UCSD-AML1 (cell line): Measurements from ENCODE around the gene HES1.
A peak's percentile ranks its signal among the peaks of the same experiment; 100 is the strongest.
"Not testable (repeated sequence)": the region's sequence is repeated elsewhere in the genome, so short reads cannot be mapped to it uniquely, and the experiment has no call there.

Source experiments
- DNase-seq: peaks from one replicate; lab custom pipeline; 2025; ENCODE audit not compliant: unreplicated experiment; lab: John Stamatoyannopoulos, UW

HES1 gene, protein sequence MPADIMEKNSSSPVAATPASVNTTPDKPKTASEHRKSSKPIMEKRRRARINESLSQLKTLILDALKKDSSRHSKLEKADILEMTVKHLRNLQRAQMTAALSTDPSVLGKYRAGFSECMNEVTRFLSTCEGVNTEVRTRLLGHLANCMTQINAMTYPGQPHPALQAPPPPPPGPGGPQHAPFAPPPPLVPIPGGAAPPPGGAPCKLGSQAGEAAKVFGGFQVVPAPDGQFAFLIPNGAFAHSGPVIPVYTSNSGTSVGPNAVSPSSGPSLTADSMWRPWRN

GRCh38 chr3:194135806-194136518 is at the start of gene HES1:
TSS of gene HES1 (plus strand) at chr3:194136148. CDS start at chr3:194136381, 233 bp downstream.
- DNase-seq = peak; percentile 79

- no peak for DNase-seq
These were observed 49.4 kb upstream of the HES1 start for GRCh38 chr3:194086388-194087075.

DNA sequence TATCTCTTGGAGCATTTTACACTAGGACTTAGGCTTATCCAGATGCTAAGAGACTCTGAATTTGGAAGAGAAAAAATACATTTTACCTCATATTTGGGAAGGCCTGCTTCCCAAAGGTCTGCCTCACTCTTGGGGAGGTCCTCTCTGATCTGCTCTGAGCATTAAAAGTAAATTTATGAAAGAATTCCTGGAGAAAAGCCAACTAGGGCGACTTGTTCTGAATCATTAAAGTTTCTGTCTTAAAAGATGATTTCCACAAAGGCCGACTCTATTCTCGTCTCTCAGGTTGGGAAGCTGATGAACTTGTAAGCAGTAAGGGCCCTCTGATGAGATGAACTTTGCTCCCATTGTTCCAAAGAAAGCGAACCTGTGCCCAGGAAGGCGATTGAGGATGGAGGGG is 48.7 kb upstream of the HES1 start:
- DNase-seq = no peak

DNA sequence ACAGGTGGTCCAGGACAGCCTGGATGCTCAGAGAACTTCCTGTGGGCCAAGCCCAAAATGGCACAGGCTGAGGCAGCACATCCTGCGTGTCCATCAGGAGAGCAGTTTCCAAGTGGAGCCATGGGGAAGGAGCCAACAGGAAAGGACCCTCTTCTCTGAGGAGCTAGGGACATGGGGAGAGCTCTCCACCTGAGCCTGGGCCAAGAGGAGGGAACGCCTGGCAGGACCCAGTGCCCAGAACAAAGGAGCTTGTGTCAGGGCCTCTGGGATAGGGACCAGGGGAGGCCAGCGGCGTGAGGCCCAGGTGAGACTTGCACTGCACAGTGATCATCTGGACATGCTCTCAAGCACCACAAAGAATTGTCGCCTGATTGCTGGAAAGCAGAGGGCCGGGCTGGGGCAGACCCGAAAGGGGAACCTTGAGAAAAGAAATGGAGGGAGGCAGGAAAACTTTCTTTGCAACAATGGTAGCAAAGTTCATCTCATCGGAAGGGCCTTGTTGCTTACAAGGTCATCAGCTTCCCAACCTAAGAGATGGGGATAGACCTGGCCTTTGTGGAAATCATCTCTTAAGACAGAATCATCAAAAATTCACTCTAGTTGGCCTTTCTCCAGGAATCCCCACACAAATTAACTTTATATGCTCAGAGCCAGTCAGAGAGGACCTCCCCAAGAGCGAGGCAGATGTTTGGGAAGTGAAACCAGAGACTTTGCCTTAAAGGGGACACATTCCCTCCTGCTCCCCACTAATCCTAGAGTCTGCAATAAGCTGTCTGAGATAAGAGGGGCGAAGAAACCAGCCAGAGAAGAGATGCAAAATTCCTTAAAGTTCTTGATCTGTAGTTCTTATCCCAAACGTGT is 47.7 kb upstream of the HES1 start:
- no peak for DNase-seq

DNA sequence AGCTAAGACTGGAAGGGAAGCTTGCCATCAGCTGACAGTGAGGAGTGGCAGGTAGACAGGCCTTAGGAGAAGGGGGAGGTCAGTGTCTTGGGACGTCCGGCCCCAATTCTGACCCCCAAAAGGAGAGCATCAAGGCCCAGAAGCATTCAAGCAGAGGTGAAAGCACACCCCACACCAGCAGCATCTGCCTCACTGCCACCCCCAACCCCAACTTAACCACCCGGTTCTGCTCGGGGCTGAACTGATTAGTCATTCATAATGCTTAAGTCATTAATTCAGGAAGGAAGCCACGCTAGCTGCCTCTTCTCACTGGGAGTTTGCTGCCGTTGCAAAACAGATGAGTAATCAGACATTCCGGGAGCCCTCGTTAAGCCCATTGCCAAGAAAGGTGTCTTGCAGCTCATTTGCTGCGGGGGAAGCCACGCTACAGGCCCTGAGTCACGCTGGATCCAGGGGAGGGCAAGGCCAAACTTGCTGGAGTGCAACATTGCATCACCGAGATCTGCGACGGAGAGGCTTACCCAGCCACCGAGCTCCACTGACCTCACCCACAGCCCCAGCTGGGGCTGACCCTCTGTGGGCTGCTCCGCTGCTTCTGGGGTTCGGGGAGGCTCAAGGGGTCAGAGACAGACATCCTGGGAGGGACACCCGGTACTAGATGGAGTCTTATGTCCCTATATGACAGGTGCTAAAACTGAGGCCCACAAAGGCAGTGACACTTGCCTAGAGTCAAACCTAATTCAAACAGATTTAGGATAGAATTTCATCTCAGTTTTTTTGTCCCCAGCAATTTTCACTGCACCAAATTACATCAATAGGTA is 46.4 kb upstream of the HES1 start:
- DNase-seq = peak; percentile 75

- DNase-seq = not testable (repeated sequence)
These were observed 45.8 kb upstream of the HES1 start for GRCh38 chr3:194090178-194090555.

- DNase-seq = no peak
These were observed 45.2 kb upstream of the HES1 start for GRCh38 chr3:194090716-194091115.

GRCh38 chr3:194091141-194091540 is 44.8 kb upstream of the HES1 start:
- no peak for DNase-seq

DNA sequence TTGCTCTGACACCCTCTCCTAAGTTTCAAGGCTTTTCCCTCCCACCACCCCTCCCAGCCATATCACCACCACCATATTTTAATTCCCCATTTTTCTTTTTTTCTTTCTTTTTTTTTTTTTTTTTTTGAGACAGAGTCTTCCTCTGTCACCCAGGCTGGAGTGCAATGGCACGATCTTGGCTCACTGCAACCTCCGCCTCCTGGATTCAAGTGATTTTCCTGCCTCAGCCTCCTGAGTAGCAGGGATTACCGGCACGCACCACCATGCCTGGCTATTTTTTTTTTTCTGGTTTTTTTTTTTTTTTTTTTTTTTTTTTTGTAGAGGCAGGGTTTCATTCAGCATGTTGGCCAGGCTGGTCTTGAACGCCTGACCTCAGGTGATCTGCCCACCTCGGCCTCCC is 44.1 kb upstream of the HES1 start:
- not testable (repeated sequence) for DNase-seq

DNA sequence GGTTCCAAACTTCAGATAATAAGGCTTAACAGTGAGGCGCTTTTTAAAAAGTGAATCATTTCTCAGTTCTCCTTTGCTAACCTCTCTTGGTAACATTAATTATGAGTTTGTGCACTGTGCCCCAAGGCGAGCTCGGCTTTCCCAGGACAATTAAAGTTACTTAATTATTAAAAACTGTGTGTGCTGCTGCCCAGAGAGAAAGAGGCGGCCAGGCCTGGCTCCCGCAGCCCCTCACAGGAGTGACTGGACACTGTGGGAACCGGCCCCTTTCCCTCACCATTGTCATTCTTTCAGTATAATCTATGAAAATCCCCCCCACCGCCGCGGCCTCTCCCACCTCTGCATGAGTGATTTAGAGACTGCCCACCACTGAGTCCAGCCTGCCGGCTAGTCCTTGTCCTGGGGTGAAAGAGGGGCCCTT is 43.1 kb upstream of the HES1 start:
- no peak for DNase-seq

DNA sequence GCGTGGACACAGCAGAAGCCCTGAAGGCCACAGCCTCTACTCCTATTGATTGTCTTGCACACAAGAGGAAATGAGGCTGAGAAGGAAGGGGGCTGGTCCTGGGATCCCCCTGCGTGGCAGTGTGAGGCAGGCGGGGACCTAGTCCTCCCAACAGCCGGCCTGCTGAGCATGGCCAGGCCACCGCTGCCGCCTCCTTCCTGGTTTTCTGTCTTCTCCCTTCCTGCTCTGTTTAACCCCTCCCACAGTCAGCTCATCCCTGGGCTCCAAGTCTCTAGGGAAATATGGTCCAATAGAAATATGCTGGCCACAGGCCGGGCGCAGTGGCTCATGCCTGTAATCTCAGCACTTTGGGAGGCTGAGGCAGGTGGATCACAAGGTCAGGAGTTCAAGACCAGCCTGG is 42.1 kb upstream of the HES1 start:
- no peak for DNase-seq

- DNase-seq = peak; percentile 69
These were observed 40.5 kb upstream of the HES1 start for GRCh38 chr3:194095464-194095863.

DNA sequence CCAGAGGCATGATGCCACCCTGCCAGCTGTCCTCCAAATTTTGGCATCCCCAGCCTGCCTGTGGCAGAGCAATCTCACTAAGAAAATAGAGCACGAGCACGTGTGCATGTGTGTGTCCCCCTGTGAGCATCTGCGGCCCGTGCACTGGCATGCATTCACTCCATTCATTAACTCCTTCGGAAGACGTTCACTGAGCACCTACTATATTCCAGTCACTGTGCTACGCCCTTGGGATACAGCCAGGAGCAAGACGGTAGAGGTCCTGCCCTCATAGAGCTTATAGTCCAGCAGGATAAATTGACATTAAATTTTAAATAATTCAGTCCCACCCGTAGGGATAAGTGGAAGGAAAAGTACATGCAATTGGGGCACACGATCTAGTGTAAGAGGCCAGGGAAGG is 40.0 kb upstream of the HES1 start:
- no peak for DNase-seq

DNA sequence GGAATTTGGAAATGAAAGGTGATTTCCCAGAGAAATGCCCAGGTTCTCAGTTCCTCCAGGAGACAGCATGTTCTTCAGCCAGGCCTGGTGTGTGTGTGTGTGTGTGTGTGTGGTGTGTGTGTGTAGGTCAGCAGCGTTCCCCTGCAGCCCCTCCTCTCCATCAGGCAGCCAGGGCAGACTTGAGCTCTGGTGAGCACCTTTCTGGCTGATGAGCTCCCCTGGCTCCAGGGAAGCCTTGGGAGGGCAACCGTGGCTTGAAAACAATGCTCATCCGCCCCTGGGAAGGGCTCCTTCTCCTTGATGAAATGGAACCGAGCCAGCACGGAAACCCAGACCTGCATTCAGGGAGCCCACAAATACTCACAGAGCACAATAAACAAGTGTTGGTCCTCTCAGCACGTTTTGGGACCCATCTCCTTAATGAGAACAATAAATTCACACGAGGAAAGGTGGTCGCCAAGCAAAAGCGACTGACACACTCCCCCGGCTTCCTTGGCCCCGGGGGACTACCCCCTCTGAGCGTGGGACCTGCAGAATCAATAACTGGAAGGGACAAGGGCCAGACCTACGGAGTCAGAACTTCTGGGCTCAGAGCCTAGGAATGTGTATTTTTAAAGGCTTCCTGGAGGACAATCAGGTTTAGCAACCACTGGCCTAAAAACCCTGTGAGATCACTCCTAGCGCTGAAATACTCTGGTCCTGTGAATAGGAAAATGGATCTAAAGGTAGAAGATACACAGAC is 38.6 kb upstream of the HES1 start:
- DNase-seq = no peak

DNA sequence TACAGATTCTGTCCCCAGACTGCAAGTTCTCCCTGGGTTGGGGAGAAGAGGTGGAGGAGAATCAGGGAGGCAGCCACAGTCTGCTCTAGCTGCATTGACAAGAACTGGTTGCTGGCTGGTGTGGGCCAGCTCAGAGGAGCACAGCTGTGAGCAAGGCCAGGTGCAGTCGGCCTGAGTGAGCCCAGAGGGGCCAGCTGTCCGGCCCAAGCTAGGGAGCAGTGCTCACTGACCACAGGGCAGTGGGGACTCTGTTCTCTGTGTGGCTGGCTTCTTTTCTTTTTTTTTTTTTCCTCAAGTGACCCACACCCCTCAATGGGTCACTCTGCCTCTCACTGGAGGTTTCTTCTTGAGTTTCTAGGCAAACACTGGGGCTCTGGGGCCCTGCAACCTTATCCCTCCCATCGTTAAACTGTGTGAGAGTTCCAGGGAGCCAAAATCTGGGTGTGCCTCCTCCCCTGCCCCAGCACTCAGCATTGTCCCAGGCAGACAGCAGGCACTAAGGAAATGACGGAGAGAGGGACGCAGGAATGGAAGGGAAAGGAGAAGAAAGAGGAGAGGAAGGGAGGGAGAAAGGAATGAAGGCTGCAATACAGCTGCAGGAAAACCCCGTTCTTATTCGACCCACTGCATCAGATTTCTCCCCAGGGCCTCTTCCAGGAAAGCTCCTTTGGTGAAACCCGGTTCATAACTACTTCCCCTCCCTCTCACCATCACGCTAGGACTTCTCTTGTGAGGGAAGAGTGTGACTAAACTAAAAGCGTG is 37.7 kb upstream of the HES1 start:
- no peak for DNase-seq

DNA sequence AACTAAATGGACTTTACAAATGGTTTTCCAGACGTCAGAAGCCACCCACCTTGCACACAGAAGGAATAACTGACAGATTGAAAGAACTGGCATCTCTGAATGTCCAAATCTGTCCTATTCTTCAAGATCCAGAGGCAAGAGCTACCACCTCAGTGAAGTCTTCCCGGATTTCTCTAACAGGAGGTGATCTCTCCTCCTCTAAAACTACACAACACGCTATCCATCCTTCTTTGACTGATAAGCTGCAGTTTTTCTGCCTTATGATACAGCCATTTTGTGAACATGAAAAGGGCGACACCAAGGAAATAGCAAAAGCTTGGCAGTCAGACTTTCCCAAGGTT is 37.1 kb upstream of the HES1 start:
- no peak for DNase-seq

DNA sequence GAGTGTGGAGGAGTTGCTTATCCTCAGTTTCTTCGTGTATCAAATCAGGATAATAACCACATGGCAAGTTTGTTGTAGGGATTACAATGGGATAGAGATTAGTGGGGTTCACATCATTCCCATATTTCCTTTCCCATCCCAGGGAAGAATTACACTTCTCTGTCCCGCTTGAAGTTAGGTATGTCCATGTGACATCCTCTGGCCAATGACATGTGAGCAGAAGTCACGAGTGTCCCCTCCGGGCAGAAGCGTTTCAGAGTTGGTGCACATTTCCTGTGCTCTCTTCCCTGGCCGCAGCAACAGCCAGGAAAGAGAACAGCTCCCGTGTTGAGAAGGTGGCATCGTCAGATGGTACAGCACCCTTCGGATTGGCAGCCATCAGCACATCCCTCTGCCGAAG is 36.7 kb upstream of the HES1 start:
- no peak for DNase-seq

DNA sequence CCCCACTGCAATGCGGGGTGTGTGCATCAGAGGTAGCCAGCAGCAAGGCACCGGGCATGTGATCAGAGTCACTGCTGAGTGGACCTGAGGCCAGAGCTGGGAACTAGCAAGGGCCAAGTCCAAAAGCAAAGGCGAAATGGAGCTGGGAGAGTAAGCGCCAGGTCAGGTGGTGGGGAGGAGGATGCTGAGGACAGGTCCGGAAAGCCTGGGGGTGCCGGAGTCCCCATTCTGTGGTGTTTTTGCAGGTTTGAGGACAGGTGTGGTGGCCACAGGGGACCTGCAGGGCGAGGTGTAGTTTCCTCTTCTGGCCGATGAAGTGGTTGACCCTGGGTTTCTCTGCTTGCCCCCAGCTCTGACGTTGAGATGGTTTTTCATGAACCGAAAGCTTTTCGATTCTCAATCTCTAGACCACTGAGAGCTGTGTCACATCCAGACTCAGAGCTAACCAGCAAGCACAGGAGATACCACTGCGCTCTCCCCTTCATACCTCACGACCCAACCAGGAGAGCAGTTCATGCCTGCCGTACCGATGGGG is 35.0 kb upstream of the HES1 start:
- no peak for DNase-seq
